Mesenchymal stem cell (in vitro differentiated cells and primary cell): ENCODE data around the gene ABAT.

ENCODE experiments used
- DNase-seq: peaks from one replicate; pipeline ENCODE4 v3.0.0-alpha.2; 2013
- H2AFZ ChIP-seq: one replicate; pipeline ENCODE4 v1.6.1; 2013; ENCODE audit warnings: low read depth, mild to moderate bottlenecking, control low read depth, inconsistent platforms, low read length, moderate library complexity
- H2AK5ac ChIP-seq: 2 replicates; pipeline ENCODE4 v1.6.1; 2013; ENCODE audit warnings: low read length, moderate library complexity, mild to moderate bottlenecking, inconsistent platforms; ENCODE audit not compliant: severe bottlenecking
- H2BK120ac ChIP-seq: one replicate; pipeline ENCODE4 v1.6.1; 2013; ENCODE audit warnings: low read depth, mild to moderate bottlenecking, inconsistent platforms, low read length, moderate library complexity
- H2BK12ac ChIP-seq, 2 experiments: one replicate each; pipeline ENCODE4 v1.6.1; 2013; ENCODE audit warnings: inconsistent platforms in 2 of 2, low read length in 2 of 2, mild to moderate bottlenecking in 2 of 2, moderate library complexity in 2 of 2, control low read depth in 1 of 2
- H2BK15ac ChIP-seq: one replicate; pipeline ENCODE4 v1.6.1; 2013; ENCODE audit warnings: mild to moderate bottlenecking, low read depth, inconsistent platforms; ENCODE audit not compliant: poor library complexity, severe bottlenecking
- H2BK5ac ChIP-seq: 2 replicates; pipeline ENCODE4 v1.6.1; 2013; ENCODE audit warnings: low read depth, mild to moderate bottlenecking, low read length, control low read depth, inconsistent platforms; ENCODE audit not compliant: poor library complexity, severe bottlenecking
- H3K14ac ChIP-seq, 2 experiments: one replicate each; pipeline ENCODE4 v1.6.1; 2013; ENCODE audit warnings: inconsistent platforms in 2 of 2, low read length in 2 of 2, control low read depth in 1 of 2, mild to moderate bottlenecking in 1 of 2, moderate library complexity in 1 of 2
- H3K18ac ChIP-seq, 2 experiments: one replicate each; pipeline ENCODE4 v1.6.1; 2013; ENCODE audit warnings: inconsistent platforms in 2 of 2, low read length in 2 of 2, control low read depth in 1 of 2, low read depth in 1 of 2, mild to moderate bottlenecking in 1 of 2
- H3K23ac ChIP-seq, 2 experiments: one replicate each; pipeline ENCODE4 v1.6.1; 2013; ENCODE audit warnings: inconsistent platforms in 2 of 2, low read length in 2 of 2, mild to moderate bottlenecking in 2 of 2, moderate library complexity in 2 of 2, control low read depth in 1 of 2
- H3K27ac ChIP-seq: 2 replicates; pipeline ENCODE4 v1.5.1; 2013; ENCODE audit warnings: mild to moderate bottlenecking, moderate library complexity, low read length, control low read depth, inconsistent platforms; ENCODE audit not compliant: poor library complexity, severe bottlenecking
- H3K27me3 ChIP-seq, 2 experiments: 2 replicates each; pipeline versions ENCODE4 v1.6.1 to v1.7.0; 2013; ENCODE audit warnings: low read length in 2 of 2, mild to moderate bottlenecking in 2 of 2, moderate library complexity in 2 of 2, control low read depth in 1 of 2, inconsistent platforms in 1 of 2; ENCODE audit not compliant: control insufficient read depth in 1 of 2, insufficient read depth in 1 of 2
- H3K36me3 ChIP-seq, 2 experiments: 2 replicates each; pipeline versions ENCODE4 v1.6.1 to v1.7.0; 2013; ENCODE audit warnings: low read length in 2 of 2, control low read depth in 1 of 2, inconsistent platforms in 1 of 2, low read depth in 1 of 2, mild to moderate bottlenecking in 1 of 2; ENCODE audit not compliant: insufficient read depth in 2 of 2, control insufficient read depth in 1 of 2
- H3K4ac ChIP-seq, 2 experiments: one replicate each; pipeline ENCODE4 v1.6.1; 2013; ENCODE audit warnings: inconsistent platforms in 2 of 2, low read length in 2 of 2, mild to moderate bottlenecking in 2 of 2, moderate library complexity in 2 of 2, control low read depth in 1 of 2, low read depth in 1 of 2
- H3K4me1 ChIP-seq: 2 replicates; pipeline ENCODE4 v1.6.1; 2013; ENCODE audit warnings: low read depth, low read length, control low read depth; ENCODE audit not compliant: control insufficient read depth, insufficient read depth
- H3K4me2 ChIP-seq: 2 replicates; pipeline ENCODE4 v1.6.1; 2013; ENCODE audit warnings: low read length, mild to moderate bottlenecking, inconsistent platforms; ENCODE audit not compliant: poor library complexity, severe bottlenecking
- H3K4me3 ChIP-seq, 2 experiments: 2 replicates each; pipeline versions ENCODE4 v1.5.1 to v1.7.0; 2013; ENCODE audit warnings: low read length in 2 of 2, mild to moderate bottlenecking in 2 of 2, control low read depth in 1 of 2, low read depth in 1 of 2; ENCODE audit not compliant: insufficient read depth in 1 of 2
- H3K79me1 ChIP-seq: replicated peaks from 2 replicates; pipeline ENCODE4 v1.6.1; 2013; ENCODE audit warnings: mild to moderate bottlenecking, control low read depth, low read length, inconsistent platforms; ENCODE audit not compliant: poor library complexity, severe bottlenecking
- H3K9ac ChIP-seq: 2 replicates; pipeline ENCODE4 v1.7.0; 2013; ENCODE audit warnings: mild to moderate bottlenecking, low read length, moderate library complexity
- H3K9me3 ChIP-seq: 2 replicates; pipeline ENCODE4 v1.7.0; 2013; ENCODE audit warnings: mild to moderate bottlenecking, low read length; ENCODE audit not compliant: control insufficient read depth
- H4K8ac ChIP-seq: one replicate; pipeline ENCODE4 v1.6.1; 2013; ENCODE audit warnings: inconsistent platforms, mild to moderate bottlenecking, low read length, moderate library complexity
- H4K91ac ChIP-seq: one replicate; pipeline ENCODE4 v1.6.1; 2013; ENCODE audit warnings: mild to moderate bottlenecking, low read length, inconsistent platforms
- WGBS: methylation state at CpG from one replicate; pipeline ENCODE4 v1.1.7; 2013; ENCODE audit warnings: mixed read lengths; 5-methylcytosine and 5-hydroxymethylcytosine counted together

ABAT gene

GRCh38 chr16:8722025-8722348 is 47.6 kb downstream of the ABAT start:
- Histone ChIP-seq H3K9me3 (peaks cover 6% of the 10 kb centered on the region), H3K14ac (no peak overlapping the region)

GRCh38 chr16:8725513-8726178 is 51.2 kb downstream of the ABAT start:
- no peak overlapping the region for H3K9ac ChIP-seq
- no peak overlapping the region for H2AK5ac ChIP-seq
- H2BK5ac ChIP-seq = no peak overlapping the region
- no peaks in the 10 kb centered on the region for H3K79me1 ChIP-seq
- no peak overlapping the region for H2AFZ ChIP-seq
- no peak overlapping the region for H3K18ac ChIP-seq
- WGBS = 77% methylated on average over 6 of the region's 7 CpGs
- H3K4me3 ChIP-seq = no peak overlapping the region
- no peak overlapping the region for H2BK120ac ChIP-seq
- no peak overlapping the region for H2BK12ac ChIP-seq
- H4K8ac ChIP-seq = no peak overlapping the region
- no peak overlapping the region for H3K14ac ChIP-seq
- H3K4ac ChIP-seq = no peak overlapping the region
- DNase-seq = no peak
- no peak overlapping the region for H4K91ac ChIP-seq
- no peak overlapping the region for H3K27ac ChIP-seq
- no peaks in the 10 kb centered on the region for H3K9me3 ChIP-seq
- H3K36me3 ChIP-seq = no peaks in the 10 kb centered on the region
- no peak overlapping the region for H3K4me2 ChIP-seq
- peaks cover 0 to 10% of the 10 kb centered on the region in 2 experiments for H3K27me3 ChIP-seq
- H2BK15ac ChIP-seq = no peak overlapping the region
- H3K4me1 ChIP-seq = peaks cover 3% of the 10 kb centered on the region
- H3K23ac ChIP-seq = no peak overlapping the region

More at GRCh38 chr16:8722025-8722348, 47.6 kb downstream of the ABAT start:
- peaks cover 0 to 23% of the 10 kb centered on the region in 2 experiments for H3K27me3 ChIP-seq
- no peak overlapping the region for H2BK12ac ChIP-seq
- H3K79me1 ChIP-seq = no peaks in the 10 kb centered on the region
- H3K9ac ChIP-seq = no peak overlapping the region
- no peak overlapping the region for H2AK5ac ChIP-seq
- H2AFZ ChIP-seq = no peak overlapping the region
- no peak overlapping the region for H3K23ac ChIP-seq
- H3K4me1 ChIP-seq = peaks cover 7% of the 10 kb centered on the region
- WGBS = 90% methylated on average over 4 of the region's 4 CpGs
- H3K4me3 ChIP-seq = no peak overlapping the region
- no peak overlapping the region for H2BK15ac ChIP-seq
- no peak overlapping the region for H3K27ac ChIP-seq
- no peak overlapping the region for H3K4me2 ChIP-seq
- H4K91ac ChIP-seq = no peak overlapping the region
- no peaks in the 10 kb centered on the region for H3K36me3 ChIP-seq
- no peak overlapping the region for H2BK5ac ChIP-seq
- no peak overlapping the region for H3K4ac ChIP-seq
- no peak for DNase-seq
- H2BK120ac ChIP-seq = no peak overlapping the region
- H4K8ac ChIP-seq = no peak overlapping the region
- H3K18ac ChIP-seq = no peak overlapping the region

- Histone ChIP-seq H2AK5ac (no peak overlapping the region), H3K14ac (no peak overlapping the region), H2BK12ac (no peak overlapping the region), H3K23ac (no peak overlapping the region), H2BK15ac (no peak overlapping the region), H3K4me1 (no peaks in the 10 kb centered on the region), H4K8ac (no peak overlapping the region), H3K27ac (no peak overlapping the region), H3K9ac (no peak overlapping the region), H3K36me3 (no peaks in the 10 kb centered on the region), H3K18ac (no peak overlapping the region), H3K9me3 (no peaks in the 10 kb centered on the region), H3K4me2 (no peak overlapping the region), H3K4ac (no peak overlapping the region), H3K79me1 (no peaks in the 10 kb centered on the region), H3K4me3 (no peak overlapping the region), H2BK120ac (no peak overlapping the region), H2AFZ (no peak overlapping the region), H4K91ac (no peak overlapping the region), H2BK5ac (no peak overlapping the region), H3K27me3 (no peaks in the 10 kb centered on the region)
- DNase-seq = no peak
- 74% methylated on average over 8 of the region's 9 CpGs for WGBS
Measured at GRCh38 chr16:8727131-8727806, 52.9 kb downstream of the ABAT start.

GRCh38 chr16:8727857-8728618 is 53.6 kb downstream of the ABAT start:
- Histone ChIP-seq H3K9me3 (no peaks in the 10 kb centered on the region), H2BK12ac (no peak overlapping the region), H3K14ac (no peak overlapping the region), H2BK120ac (no peak overlapping the region), H2AFZ (no peak overlapping the region), H3K27me3 (no peaks in the 10 kb centered on the region), H2BK5ac (no peak overlapping the region), H3K79me1 (no peaks in the 10 kb centered on the region), H4K8ac (no peak overlapping the region), H2BK15ac (no peak overlapping the region), H3K27ac (no peak overlapping the region), H3K4me2 (no peak overlapping the region), H3K36me3 (no peaks in the 10 kb centered on the region), H3K9ac (no peak overlapping the region), H3K23ac (no peak overlapping the region), H2AK5ac (no peak overlapping the region), H3K4me3 (no peak overlapping the region), H3K18ac (no peak overlapping the region), H4K91ac (no peak overlapping the region), H3K4ac (no peak overlapping the region), H3K4me1 (no peaks in the 10 kb centered on the region)
- 81% methylated on average over 12 of the region's 13 CpGs for WGBS
- DNase-seq = no peak
